Inferior parietal cortex (tissue), 1 donor: ENCODE results near the gene GLRX.
"Not testable (repeated sequence)": the region's sequence is repeated elsewhere in the genome, so short reads cannot be mapped to it uniquely, and the experiment has no call there.

Source experiments
- DNase-seq: peaks from one replicate; pipeline ENCODE4 v3.0.0-alpha.2; 2016; ENCODE audit errors: extremely low spot score

GLRX gene

GRCh38 chr5:95822542-95823181 lies at the start of gene GLRX:
TSS of gene GLRX (minus strand) at chr5:95822726. CDS start at chr5:95822662, 64 bp downstream.
- DNase-seq = peak; percentile 79

GRCh38 chr5:95871146-95871806 lies 48.8 kb upstream of the GLRX start:
- no peak for DNase-seq

GRCh38 chr5:95870105-95870672 lies 47.7 kb upstream of the GLRX start:
- DNase-seq = no peak

- DNase-seq = not testable (repeated sequence)
Measured at GRCh38 chr5:95869173-95869855, 46.8 kb upstream of the GLRX start.

- DNase-seq = no peak
Measured at GRCh38 chr5:95868136-95868535, 45.6 kb upstream of the GLRX start.

- DNase-seq = no peak
Measured at GRCh38 chr5:95866435-95867040, 44.0 kb upstream of the GLRX start.

- no peak for DNase-seq
Measured at GRCh38 chr5:95864944-95865504, 42.5 kb upstream of the GLRX start.

GRCh38 chr5:95864456-95864855 lies 41.9 kb upstream of the GLRX start:
- DNase-seq = no peak

GRCh38 chr5:95863383-95863757 lies 40.8 kb upstream of the GLRX start:
- no peak for DNase-seq

GRCh38 chr5:95862671-95863382 lies 40.3 kb upstream of the GLRX start:
- DNase-seq = no peak

- DNase-seq = no peak
Measured at GRCh38 chr5:95861864-95862561, 39.5 kb upstream of the GLRX start.

GRCh38 chr5:95861221-95861863 lies 38.8 kb upstream of the GLRX start:
- DNase-seq = no peak

GRCh38 chr5:95859661-95860060 lies 37.1 kb upstream of the GLRX start:
- no peak for DNase-seq

GRCh38 chr5:95858661-95859595 lies 36.4 kb upstream of the GLRX start:
- peak; percentile 91 for DNase-seq

GRCh38 chr5:95858023-95858461 lies 35.5 kb upstream of the GLRX start:
- DNase-seq = no peak

- DNase-seq = no peak
Measured at GRCh38 chr5:95857185-95857945, 34.8 kb upstream of the GLRX start.

- DNase-seq = no peak
Measured at GRCh38 chr5:95856501-95856981, 34.0 kb upstream of the GLRX start.

GRCh38 chr5:95853490-95853889 lies 31.0 kb upstream of the GLRX start:
- DNase-seq = no peak
